Measurements from ENCODE around the gene TTC33.
"Not testable (repeated sequence)": the region's sequence is repeated elsewhere in the genome, so short reads cannot be mapped to it uniquely, and the experiment has no call there.

The TTC33 gene

GRCh38 chr5:40738502-40738901 lies 17.3 kb downstream of the TTC33 start:
- TF ChIP-seq, protein P1, sequence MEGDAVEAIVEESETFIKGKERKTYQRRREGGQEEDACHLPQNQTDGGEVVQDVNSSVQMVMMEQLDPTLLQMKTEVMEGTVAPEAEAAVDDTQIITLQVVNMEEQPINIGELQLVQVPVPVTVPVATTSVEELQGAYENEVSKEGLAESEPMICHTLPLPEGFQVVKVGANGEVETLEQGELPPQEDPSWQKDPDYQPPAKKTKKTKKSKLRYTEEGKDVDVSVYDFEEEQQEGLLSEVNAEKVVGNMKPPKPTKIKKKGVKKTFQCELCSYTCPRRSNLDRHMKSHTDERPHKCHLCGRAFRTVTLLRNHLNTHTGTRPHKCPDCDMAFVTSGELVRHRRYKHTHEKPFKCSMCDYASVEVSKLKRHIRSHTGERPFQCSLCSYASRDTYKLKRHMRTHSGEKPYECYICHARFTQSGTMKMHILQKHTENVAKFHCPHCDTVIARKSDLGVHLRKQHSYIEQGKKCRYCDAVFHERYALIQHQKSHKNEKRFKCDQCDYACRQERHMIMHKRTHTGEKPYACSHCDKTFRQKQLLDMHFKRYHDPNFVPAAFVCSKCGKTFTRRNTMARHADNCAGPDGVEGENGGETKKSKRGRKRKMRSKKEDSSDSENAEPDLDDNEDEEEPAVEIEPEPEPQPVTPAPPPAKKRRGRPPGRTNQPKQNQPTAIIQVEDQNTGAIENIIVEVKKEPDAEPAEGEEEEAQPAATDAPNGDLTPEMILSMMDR (IDR thresholded peaks at IDR 0.05; ENCODE audit: control insufficient read depth, insufficient read depth, low read depth, low read length, missing control alignments), result no peak
- no peak overlapping the region for H3K4me3 ChIP-seq (ENCODE audit: control insufficient read depth, low read depth, low read length)
- DNase-seq (ENCODE audit: low read depth), result no peak

- TF ChIP-seq, protein P1 (IDR thresholded peaks at IDR 0.05; ENCODE audit: control insufficient read depth, insufficient read depth, low read depth, low read length, missing control alignments), result peak; percentile 62
- DNase-seq (ENCODE audit: low read depth), result peak; percentile 17
- H3K4me3 ChIP-seq (ENCODE audit: control insufficient read depth, low read depth, low read length), result no peak overlapping the region
Observed at GRCh38 chr5:40736103-40736875, 19.5 kb downstream of the TTC33 start.

GRCh38 chr5:40735609-40736008 lies 20.2 kb downstream of the TTC33 start:
- TF ChIP-seq, protein P1 (IDR thresholded peaks at IDR 0.05; ENCODE audit: control insufficient read depth, insufficient read depth, low read depth, low read length, missing control alignments), result no peak
- no peak for DNase-seq (ENCODE audit: low read depth)
- H3K4me3 ChIP-seq (ENCODE audit: control insufficient read depth, low read depth, low read length), result no peak overlapping the region

DNA sequence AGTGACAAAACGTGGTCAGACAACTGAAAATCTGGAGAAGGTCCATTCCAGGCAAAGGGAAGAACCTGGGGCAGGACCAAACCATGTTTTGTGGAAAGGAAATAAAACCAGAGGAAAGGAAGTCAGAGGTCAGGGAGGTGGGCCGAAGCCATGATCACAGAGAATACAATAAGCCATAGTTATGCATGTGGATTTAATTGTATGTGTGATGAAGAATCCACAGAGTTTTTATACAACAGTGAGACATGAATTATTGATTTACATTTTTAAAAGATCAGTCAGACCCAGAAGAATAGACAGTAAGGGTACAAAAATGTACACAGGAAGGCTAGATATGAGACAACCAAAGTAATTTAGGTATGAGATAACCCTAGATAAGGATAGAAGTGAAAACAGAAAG lies 20.8 kb downstream of the TTC33 start:
- no peak overlapping the region for H3K4me3 ChIP-seq (ENCODE audit: control insufficient read depth, low read depth, low read length)
- TF ChIP-seq, protein P1 (IDR thresholded peaks at IDR 0.05; ENCODE audit: control insufficient read depth, insufficient read depth, low read depth, low read length, missing control alignments), result no peak
- no peak for DNase-seq (ENCODE audit: low read depth)

- TF ChIP-seq, protein P1 (IDR thresholded peaks at IDR 0.05; ENCODE audit: control insufficient read depth, insufficient read depth, low read depth, low read length, missing control alignments), result no peak
- H3K4me3 ChIP-seq (ENCODE audit: control insufficient read depth, low read depth, low read length), result no peak overlapping the region
- DNase-seq (ENCODE audit: low read depth), result no peak
Observed at GRCh38 chr5:40733879-40734563, 21.7 kb downstream of the TTC33 start.

DNA sequence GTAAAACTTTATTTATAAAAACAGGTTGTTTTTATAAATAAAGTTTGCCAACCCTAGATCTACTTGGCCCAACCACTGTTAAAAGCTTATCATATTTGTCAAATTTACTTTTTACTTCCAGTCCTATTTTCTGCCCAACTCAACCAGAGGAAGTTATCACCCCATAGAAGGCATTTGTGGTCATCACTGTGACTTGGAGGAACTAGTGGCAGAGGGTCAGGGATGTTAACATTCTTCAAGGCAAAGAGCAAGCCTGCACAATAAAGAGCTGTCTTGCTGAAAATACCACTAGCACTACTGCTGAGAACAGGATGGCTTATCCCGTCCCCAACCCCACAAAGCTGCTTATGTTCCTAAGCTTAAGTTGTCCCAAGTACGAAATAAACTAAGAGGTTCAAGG lies 22.3 kb downstream of the TTC33 start:
- TF ChIP-seq, protein P1 (IDR thresholded peaks at IDR 0.05; ENCODE audit: control insufficient read depth, insufficient read depth, low read depth, low read length, missing control alignments), result no peak
- DNase-seq (ENCODE audit: low read depth), result no peak
- no peak overlapping the region for H3K4me3 ChIP-seq (ENCODE audit: control insufficient read depth, low read depth, low read length)

- not testable (repeated sequence) for DNase-seq (ENCODE audit: low read depth); H3K4me3 ChIP-seq (ENCODE audit: control insufficient read depth, low read depth, low read length)
Observed at GRCh38 chr5:40722497-40722911, 33.3 kb downstream of the TTC33 start.

Data from AG09309 (cell line).